SW480 (cell line): ENCODE results near the gene MBOAT1.
"Not testable (repeated sequence)": the region's sequence is repeated elsewhere in the genome, so short reads cannot be mapped to it uniquely, and the experiment has no call there.

Source experiments
- DNase-seq: peaks from one replicate; pipeline ENCODE4 v3.0.0-alpha.2; 2016; ENCODE audit warnings: low spot score

MBOAT1 gene

DNA sequence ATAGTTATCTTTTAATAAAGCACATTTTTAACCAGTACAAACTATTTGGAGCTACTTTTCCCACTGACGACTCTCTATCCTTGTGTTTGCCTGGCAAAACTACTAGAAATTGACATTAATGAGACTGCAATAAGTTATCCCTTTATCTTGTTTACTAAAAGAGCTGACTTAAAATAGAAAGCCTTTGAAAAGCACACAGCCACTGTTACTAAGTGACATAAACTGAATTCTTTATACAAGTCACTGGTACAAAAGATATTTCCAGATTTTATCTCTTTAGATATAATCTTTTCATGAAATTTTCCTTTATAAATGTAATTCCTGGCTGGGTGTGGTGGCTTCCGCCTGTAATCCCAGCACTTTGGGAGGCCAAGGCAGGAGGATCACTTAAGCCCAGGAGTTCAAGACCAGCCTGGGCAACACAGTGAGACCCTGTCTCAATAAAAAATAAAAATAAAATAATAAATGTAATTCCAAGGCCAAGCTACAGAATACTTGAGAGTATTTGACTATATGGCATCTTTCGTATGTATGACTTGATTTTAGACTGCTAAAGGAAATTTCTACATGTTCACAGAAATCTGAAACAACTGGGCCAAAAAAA is 9.5 kb downstream of the MBOAT1 start:
- no peak for DNase-seq

DNA sequence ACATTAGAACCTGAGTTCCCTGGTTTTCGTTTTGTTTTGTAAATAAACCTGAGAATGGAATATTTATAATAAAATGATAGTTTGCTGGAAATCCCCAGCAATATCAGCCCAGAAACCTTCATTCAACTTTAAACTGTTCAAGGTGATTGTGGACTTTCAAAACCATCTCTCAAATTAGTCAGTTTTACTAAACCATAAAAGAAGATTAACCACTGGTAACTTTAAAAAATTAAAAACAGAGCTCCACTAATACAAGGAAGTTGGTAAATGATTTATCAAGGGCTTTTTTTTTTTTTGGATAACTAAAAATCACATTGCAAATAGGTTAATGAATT is 10.0 kb downstream of the MBOAT1 start:
- no peak for DNase-seq

DNA sequence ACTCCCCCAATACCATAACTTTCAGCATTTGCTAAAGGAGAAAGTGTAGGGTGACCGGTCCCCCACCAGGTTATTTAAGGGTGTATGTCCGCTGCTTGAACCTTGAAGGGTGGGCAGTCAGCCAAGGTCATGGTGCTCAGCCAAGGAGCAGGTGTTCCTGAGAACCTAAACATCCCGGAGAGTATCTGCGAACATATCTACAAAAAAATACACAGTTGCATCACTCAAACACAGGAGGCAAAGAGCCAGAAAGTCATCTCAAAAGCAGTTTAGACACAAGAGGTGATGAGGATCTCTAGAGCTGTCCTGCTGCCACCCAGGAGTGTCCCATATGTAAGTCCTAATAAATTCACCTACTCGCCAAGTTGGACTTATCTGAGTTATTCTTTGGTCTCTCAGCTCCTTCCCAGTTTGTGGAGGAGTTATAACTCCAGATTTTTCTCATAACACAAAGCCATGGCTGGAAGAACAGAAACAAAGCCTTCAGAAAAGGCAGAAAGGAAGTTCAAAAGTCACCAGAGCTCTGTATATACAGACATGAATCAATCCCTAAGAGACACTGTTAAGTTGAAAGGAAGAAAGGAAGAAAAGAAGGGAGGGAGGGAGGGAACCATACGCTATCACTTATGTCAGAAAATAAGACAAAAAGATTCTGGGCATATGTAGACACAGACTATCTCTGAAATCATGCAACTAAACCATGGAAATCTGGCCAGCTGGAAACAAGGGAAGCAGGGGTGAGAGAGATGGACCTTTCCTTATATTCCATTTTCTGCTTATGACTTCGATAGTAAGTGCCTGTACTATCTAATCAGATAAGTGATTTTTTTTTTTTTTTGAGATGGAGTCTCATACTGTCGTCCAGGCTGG is 11.3 kb downstream of the MBOAT1 start:
- DNase-seq: no peak

DNA sequence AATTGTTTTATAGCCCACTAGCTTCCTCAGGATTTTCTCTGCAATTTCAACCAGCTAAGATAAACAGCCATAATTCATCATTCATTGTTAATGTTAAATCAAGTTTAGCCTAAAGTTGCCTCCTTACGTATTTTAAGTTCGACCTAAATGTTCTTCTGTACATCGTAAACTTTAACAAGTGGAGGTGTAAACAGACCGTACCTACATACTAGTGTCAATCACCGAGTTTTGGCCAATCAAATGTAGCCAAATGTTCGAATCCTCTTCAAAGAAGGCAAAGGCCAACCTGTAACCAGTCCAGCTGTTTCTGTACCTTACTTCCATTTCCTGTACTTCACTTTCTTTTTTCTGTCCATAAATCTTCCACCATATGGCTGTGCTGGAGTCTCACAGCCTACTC is 13.5 kb downstream of the MBOAT1 start:
- DNase-seq: no peak

DNA sequence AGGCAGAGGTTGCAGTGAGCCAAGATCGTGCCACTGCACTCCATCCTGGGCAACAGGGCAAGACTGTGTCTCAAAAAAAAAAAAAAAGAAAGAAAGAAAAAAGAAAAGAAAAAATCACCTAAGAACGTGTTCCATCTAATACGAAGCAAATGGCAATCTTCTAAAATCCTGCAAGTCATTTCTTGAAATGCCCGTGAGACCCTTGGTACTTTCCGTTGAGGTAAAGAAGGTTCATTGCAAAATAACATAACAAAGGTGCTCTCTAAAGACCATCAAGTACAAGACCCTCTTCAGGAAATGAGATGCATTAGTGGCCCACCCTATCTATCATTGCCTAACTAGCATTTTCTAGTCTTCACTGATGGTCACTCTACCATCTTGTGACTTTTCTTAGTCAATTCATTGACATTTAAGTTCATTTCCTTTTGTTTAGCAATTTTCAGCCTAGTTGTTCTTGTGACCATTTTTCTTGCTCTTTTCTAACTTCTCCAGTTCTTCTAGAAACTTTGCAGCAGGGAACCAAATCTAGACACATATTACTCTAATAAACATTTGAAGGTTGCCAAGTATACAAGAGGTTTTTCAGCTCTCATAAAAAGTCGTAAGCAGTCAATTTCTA is 14.0 kb downstream of the MBOAT1 start:
- no peak for DNase-seq

DNA sequence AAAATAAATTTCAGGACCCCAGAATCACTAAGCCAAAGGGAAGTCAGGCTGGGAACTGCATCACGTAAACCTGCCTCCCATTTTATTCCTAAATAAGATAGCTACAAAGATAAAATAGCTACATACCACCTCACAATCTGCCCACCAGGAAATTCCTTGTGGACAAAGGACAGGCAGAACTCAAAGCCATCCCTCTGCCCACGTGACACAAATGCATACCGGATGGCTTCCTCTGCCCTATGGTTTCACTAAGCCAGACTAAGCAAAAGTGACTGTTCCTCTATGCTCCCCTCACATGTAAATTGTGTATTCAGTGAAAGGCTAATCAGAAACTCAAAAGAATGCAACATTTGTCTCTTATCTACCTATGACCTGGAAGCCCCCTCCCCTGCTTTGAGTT is 15.0 kb downstream of the MBOAT1 start:
- DNase-seq: no peak

DNA sequence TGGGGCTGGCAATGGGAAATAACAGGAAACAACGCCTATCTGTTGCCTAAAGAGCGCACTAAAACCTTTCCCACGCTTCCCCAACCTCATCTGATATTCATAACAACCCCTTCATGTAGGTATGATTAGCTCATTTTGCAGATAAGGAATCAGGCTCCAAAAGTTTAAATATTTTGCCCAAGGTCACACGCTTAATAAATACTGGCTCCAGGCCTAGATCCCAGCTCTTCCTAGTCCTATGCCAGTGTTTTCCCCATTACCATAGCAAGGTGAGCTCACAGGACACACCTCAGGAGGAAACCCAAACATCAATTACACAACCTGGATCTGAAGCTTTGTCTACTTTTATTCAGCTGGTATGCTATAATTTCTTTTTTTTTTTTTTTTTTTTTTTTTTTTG is 19.6 kb downstream of the MBOAT1 start:
- DNase-seq: no peak

DNA sequence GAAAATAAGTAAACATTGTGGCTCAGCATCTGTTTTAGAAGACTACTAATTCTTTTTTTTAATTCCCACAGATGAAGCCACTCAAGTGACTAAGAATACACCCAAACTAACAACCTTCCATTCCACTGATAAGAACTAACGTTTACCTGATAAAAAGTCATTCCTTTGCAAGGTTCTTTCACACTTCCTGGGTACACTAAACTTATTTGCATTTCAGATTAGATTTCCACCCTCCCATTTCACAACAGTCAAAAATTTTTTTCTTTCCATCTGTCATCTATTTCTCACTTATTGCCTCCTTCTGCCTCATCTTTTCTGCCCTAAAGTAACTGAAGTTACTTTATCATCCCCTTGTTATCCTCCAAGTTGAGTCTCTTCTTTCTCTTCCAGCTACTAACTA is 20.3 kb downstream of the MBOAT1 start:
- DNase-seq: no peak

DNA sequence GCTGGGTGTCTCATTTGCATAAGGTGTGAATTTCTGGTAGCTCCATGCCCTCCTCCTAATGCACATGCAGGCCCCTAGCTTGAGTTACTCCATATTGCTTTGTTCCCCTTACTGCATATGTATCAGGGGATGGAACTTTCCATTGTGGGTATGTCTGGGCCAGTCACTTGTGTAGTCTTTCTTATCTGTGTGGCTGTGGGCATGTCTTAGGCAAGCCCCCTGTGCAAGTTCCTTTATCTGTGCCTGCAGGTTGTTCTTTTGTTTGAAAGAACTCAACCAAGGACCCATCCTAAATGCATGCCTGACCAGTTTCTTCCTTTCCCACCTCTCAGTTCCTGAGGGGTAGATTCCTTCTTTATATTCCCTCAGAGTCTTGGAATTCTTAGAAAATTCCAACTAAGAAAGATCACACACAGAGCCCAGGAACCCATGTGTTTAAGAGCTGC is 23.6 kb downstream of the MBOAT1 start:
- DNase-seq: no peak

DNA sequence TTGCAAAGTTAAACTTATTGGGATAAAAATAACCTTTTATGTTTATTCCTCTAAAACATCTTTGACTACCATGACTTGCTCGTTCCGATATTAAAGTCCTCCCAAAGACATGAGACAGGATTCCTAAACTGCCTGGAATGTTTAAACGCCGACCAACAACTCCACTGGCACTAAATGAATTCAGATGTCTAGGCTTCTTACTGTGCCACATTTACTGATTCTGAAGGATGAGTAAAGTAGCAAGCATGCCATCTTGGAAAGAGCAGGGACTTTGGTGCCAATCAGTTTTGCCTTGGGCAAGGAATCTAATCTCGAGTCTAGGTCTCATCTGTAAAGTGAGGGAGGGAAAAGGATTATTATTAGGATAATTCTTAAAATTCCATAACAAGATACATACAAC is 25.3 kb downstream of the MBOAT1 start:
- DNase-seq: no peak

DNA sequence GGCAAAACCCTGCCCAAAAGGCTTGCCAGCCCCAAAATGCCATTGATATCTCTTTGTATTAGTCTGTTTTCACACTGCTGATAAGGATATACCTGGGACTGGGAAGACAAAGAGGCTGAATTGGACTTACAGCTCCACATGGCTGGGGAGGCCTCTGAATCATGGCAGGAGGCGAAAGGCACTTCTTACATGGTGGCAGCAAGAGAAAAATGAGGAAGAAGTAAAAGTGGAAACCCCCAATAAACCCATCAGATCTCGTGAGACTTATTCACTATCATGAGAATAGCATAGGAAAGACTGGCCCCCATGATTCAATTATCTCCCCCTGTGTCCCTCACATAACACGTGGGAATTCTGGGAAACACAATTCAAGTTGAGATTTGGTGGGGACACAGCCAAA is 28.6 kb downstream of the MBOAT1 start:
- no peak for DNase-seq

DNA sequence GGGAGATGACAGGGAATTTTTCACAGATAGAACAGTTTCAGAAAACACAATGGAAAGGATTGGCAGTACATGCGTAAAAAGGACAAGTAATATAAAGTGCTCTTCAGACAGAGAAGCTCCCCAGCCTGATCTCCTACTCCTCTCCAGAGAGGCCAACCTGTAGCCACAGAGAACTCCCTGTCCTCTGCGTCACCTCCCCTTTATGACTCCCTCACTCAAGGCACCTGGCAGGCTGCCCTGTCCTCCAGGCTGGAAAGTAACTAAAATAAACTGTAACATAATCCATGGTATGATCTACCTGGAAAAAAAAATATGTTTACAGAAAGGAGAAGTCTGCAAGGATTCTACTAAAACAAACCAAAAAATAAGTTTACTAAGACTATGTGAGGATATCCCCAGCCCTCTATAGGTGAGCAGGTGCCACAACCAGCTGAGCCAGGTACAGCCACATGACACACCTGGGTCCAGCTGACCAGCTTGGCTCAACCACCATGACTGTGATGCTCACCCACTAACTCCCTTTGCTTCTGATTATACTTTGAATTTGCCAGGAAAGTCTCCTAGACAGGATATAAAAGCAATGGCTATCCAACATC is 29.2 kb downstream of the MBOAT1 start:
- no peak for DNase-seq

DNA sequence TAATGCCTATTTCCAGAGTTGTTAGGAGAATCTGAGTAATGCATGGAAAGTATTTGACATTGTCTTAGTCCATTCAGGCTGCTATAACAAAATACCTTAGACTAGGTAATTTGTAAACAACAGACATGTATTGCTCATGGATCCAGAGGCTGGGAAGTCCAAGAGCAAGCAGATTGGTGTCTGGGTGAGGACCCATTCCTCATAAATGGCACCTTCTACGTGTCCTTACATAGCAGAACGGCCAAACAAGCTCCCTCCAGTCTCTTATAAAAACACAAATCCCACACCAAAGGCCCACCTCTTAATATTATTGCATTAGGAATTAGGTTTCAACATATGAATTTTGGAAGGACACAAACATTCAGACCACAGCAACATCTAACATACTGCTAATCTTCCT is 30.2 kb downstream of the MBOAT1 start:
- no peak for DNase-seq

DNA sequence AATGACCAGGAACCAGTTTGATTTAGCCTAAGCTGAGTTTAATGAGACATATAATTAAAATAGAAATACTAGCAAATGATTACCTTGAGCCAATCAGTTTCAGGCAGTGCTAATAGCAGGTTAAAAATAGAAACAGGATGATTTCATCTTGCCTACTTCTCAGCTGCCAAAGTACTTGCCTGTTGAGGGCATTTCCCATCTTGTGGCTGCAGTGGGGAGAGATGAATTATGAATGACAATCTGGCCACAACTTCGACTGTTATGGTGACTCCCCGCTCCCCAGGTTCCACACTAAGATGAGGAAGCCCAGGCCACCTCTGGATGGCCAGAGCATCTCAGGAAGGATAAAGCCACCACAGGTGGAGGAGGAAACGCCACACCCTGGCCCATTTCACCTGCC is 31.3 kb downstream of the MBOAT1 start:
- no peak for DNase-seq

DNA sequence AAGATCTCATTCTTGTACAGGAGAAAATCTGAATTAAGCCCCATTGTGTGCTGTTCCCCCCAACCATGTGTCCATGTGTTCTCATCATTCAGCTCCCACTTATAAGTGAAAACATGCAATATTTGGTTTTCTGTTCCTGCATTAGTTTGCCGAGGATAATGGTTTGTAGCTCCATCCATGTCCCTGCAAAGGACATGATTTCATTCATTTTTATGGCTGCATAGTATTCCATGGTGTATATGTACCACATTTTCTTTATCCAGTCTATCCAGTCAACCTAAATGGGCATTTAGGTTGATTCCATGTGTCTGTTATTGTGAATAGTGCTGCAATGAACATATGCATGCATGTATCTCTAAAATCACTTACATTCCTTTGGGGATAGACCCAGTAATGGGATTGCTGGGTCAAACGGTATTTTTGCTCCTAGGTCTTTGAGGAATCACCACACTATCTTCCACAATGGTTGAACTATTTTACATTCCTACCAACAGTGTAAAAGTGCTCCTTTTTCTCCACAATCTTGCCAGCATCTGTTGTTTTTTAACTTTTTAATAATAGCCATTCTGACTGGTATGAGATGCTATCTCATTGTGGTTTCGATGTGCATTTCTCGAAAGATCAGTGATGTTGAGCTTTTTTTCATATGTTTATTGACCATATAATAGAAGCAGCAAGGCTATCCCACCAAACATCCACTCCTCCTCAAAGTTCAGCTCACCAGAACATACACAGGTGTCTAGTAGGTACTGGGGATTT is 32.8 kb downstream of the MBOAT1 start:
- not testable (repeated sequence) for DNase-seq

DNA sequence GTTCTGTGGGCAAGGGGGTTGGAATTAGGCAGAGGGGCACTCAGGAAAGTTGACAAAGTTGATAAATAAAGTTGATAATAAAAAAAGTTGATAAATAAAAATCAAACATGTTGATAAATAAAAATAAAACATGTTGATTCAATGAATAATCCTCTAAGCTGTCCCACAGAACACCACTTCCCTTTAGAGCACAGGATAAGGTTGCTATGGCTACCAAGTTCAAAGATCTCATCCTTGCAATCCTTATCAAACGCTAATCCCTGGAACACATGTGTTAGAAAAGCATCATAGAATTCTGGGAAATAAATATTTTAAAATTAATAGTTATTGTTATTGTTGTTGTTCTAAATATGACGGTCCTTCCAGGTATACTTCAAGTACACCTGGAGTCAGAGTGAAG is 33.9 kb downstream of the MBOAT1 start:
- DNase-seq: no peak

DNA sequence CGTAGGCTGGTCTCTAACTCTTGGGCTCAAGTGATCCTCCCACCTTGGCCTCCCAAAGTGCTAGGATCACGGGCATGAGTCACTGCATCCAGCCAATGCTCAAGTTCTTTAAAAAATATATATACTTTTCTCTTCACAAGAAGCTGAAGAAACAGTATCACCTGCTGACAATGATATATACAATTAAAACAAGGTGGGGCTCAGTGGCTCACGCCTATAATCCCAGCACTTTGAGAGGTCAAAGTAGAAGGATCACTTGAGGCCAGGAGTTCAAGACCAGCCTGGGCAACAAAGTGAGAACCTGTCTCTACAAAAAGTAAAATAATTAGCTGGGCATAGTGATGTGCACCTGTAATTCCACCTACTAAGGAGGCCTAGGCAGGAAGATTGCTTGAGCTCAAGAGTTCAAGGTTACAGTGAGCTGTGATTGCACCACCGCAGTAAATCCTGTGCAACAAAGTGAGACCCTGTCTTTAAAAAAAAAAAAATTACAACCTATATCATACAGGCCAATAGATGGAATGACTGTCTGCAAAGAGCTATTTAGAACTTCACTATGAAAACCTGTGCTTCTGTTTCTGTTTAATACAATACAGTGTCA is 36.4 kb downstream of the MBOAT1 start:
- DNase-seq: no peak

DNA sequence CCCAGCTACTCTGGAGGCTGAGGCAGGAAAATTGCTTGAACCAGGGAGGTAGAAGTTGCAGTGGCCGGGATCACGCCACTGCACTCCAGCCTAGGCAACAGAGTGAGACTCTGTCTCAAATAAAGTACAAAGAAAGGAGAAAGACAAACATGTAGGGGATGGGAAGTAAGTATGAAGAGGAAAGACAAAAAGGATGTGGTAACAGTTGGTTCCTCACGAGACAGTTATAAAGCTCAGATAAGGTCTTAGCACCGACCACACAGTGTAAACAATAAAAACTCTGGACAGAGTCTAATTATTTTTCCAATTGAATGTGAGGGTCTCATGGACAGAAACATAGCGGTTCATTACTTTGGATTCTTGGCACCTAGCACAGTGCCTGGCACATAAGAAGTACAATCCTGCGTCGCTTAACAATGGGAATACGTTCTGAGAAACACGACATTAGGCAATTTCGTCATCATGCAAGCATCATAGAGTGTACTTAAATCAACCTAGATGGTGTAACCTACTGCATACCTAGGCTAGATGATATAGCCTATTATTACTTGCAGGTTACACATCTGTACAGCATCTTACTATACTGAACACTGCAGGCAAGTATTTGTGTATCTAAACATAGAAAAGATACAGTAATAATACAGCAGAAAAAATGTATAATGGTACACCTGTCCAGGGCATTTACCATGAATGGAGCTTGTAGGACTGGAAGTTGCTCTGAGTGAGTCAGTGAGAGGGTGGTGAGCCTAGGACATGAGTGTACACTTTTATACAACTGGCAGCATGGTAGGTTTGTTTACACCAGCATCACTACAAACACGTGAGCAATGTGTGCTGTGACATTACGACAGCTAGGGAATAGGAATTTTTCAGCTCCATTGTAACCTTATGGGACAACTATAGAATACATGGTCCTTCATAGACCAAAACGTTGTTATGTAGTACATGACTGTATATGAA is 38.2 kb downstream of the MBOAT1 start:
- DNase-seq: no peak

DNA sequence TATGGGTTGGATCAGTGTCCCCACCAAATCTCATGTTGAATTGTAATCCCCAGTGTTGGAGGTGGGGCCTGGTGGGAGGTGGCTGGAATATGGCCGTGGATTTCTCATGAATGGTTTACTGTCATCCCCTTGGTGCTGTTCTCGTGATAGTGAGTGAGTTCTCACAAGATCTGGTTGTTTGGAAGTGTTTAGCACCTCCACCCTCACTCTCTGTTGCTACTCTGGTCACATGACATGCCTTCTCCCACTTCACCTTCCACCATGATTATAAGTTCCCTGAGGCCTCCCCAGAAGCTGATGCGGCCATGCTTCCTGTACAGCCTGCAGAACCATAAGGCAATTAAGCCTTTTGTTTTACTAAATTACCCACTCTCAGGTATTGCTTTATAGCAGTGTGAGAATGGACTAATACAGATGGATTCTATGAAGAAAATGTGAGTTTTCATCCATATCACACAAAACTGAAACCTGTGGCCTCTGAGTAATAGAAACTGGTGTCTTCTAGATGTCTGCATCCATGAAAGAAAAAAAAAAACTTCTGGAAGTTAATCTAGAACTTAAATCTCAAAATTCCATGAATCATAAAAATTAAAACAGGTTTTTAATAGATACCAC is 39.3 kb downstream of the MBOAT1 start:
- DNase-seq: no peak

DNA sequence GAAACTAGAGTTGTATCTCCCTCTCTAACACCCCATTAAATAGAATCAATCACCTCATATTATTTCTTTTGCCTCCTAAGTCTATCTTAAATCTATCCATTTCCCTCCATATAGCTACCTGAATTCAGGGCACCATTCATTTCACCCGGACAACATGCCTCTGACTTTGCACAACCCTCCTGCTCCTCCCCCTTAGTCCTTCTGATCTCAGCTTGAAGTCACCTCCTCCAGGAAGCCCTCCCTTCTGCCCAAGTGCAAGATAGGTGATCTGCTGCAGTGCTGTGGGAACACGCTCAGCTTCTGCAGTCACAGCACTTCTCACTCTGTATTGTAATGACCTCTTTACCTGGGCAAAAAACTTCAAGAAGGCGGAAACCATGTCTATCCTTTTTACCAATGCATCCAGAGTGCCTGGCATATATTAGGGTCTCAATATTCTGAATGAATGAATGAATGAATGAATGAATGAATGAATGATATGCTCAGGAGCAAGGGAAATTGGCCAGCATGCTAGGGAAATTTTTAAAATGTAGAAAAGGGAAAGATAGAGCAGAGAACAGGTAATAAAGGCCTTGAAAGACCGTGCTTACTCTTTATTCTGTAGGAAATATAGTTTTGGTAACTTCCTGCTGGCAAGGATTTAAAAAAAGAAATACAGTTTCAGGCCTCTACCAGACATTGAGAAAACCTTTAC is 41.7 kb downstream of the MBOAT1 start:
- no peak for DNase-seq
